GM12891 (cell line): ENCODE measurements around the gene TRDMT1.

Source experiments
- DNase-seq: peaks from one replicate; pipeline ENCODE4 v3.0.0; 2011; ENCODE audit warnings: low spot score; ENCODE audit not compliant: insufficient read length
- FAIRE-seq: peaks from 2 replicates; lab custom pipeline; 2011; peaks lifted over from hg19 to GRCh38; lab: Jason Lieb, UNC
- PAX5 ChIP-seq: IDR thresholded peaks from 2 replicates; pipeline ENCODE4 v1.6.1; 2011; ENCODE audit warnings: low read length, moderate library complexity, mild to moderate bottlenecking; ENCODE audit not compliant: insufficient read depth, severe bottlenecking
- POLR2A ChIP-seq: IDR thresholded peaks from 2 replicates; pipeline ENCODE4 v1.6.1; 2011; ENCODE audit warnings: low read depth, low read length, control low read depth
- POLR2AphosphoS5 ChIP-seq: IDR thresholded peaks from 2 replicates; pipeline ENCODE4 v1.6.1; 2011; ENCODE audit warnings: low read depth, low read length, control low read depth
- POU2F2 ChIP-seq: IDR thresholded peaks from 2 replicates; pipeline ENCODE4 v1.6.1; 2011; ENCODE audit warnings: low read depth, mild to moderate bottlenecking, control low read depth, low read length, moderate library complexity
- SPI1 ChIP-seq: IDR thresholded peaks from 2 replicates; pipeline ENCODE4 v1.6.1; 2011; ENCODE audit warnings: low read depth, low read length, control low read depth
- TAF1 ChIP-seq: IDR thresholded peaks from 2 replicates; pipeline ENCODE4 v1.6.1; 2011; ENCODE audit warnings: low read depth, low read length, control low read depth

TRDMT1 gene

GRCh38 chr10:17222329-17222728 is 20.9 kb upstream of the TRDMT1 start:
- no peak for FAIRE-seq
- TF ChIP-seq PAX5 = no peak
- no peak for DNase-seq

- FAIRE-seq = no peak
- DNase-seq = no peak
- no peak for TF ChIP-seq PAX5
- no peak for TF ChIP-seq TAF1
- TF ChIP-seq POLR2A = no peak
- TF ChIP-seq POLR2AphosphoS5 = no peak
- TF ChIP-seq SPI1 = no peak
- no peak for TF ChIP-seq POU2F2
Measured at GRCh38 chr10:17220652-17221100, 19.2 kb upstream of the TRDMT1 start.

- TF ChIP-seq POU2F2 = no peak
- no peak for TF ChIP-seq POLR2A
- no peak for TF ChIP-seq TAF1
- TF ChIP-seq SPI1 = no peak
- no peak for TF ChIP-seq PAX5
- no peak for TF ChIP-seq POLR2AphosphoS5
- DNase-seq (no peak), FAIRE-seq (no peak)
Measured at GRCh38 chr10:17219024-17219423, 17.6 kb upstream of the TRDMT1 start.

GRCh38 chr10:17217631-17218232 is 16.3 kb upstream of the TRDMT1 start:
- FAIRE-seq = no peak
- no peak for DNase-seq
- TF ChIP-seq SPI1 (no peak), TAF1 (no peak), POLR2AphosphoS5 (no peak), POU2F2 (no peak), POLR2A (no peak), PAX5 (no peak)

GRCh38 chr10:17216901-17217395 is 15.5 kb upstream of the TRDMT1 start:
- no peak for TF ChIP-seq POLR2AphosphoS5
- no peak for TF ChIP-seq TAF1
- TF ChIP-seq PAX5 = no peak
- no peak for TF ChIP-seq SPI1
- no peak for TF ChIP-seq POLR2A
- no peak for TF ChIP-seq POU2F2
- DNase-seq (no peak), FAIRE-seq (no peak)

- TF ChIP-seq POLR2AphosphoS5 (no peak), SPI1 (peak; percentile 68), POU2F2 (no peak)
- peak; percentile 90 for FAIRE-seq
- DNase-seq = no peak
Measured at GRCh38 chr10:17216217-17216900, 14.9 kb upstream of the TRDMT1 start.

GRCh38 chr10:17215782-17216122 is 14.3 kb upstream of the TRDMT1 start:
- DNase-seq (no peak), FAIRE-seq (no peak)
- no peak for TF ChIP-seq POU2F2
- TF ChIP-seq SPI1 = no peak
- no peak for TF ChIP-seq PAX5
- TF ChIP-seq POLR2A = no peak
- no peak for TF ChIP-seq TAF1
- TF ChIP-seq POLR2AphosphoS5 = no peak

GRCh38 chr10:17214971-17215781 is 13.7 kb upstream of the TRDMT1 start:
- FAIRE-seq (peak; percentile 9), DNase-seq (no peak)
- TF ChIP-seq SPI1 (no peak), POLR2A (no peak), POLR2AphosphoS5 (no peak), TAF1 (no peak), PAX5 (no peak), POU2F2 (no peak)

GRCh38 chr10:17214526-17214925 is 13.1 kb upstream of the TRDMT1 start:
- DNase-seq = no peak
- TF ChIP-seq PAX5 = no peak
- TF ChIP-seq POU2F2 = no peak
- TF ChIP-seq TAF1 = no peak
- TF ChIP-seq POLR2A = no peak
- no peak for TF ChIP-seq SPI1
- no peak for TF ChIP-seq POLR2AphosphoS5
- no peak for FAIRE-seq
